GM18907 (cell line): Measurements from ENCODE around the gene MPHOSPH6.
"Not testable (repeated sequence)": the region's sequence is repeated elsewhere in the genome, so short reads cannot be mapped to it uniquely, and the experiment has no call there.

Experiments used
- ATAC-seq: cut with Tn5 transposase; IDR thresholded peaks from one replicate; pipeline ENCODE4 v1.9.1; 2021; ENCODE audit warnings: mild to moderate bottlenecking, moderate library complexity; ENCODE audit not compliant: unreplicated experiment

Gene MPHOSPH6, protein sequence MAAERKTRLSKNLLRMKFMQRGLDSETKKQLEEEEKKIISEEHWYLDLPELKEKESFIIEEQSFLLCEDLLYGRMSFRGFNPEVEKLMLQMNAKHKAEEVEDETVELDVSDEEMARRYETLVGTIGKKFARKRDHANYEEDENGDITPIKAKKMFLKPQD

DNA sequence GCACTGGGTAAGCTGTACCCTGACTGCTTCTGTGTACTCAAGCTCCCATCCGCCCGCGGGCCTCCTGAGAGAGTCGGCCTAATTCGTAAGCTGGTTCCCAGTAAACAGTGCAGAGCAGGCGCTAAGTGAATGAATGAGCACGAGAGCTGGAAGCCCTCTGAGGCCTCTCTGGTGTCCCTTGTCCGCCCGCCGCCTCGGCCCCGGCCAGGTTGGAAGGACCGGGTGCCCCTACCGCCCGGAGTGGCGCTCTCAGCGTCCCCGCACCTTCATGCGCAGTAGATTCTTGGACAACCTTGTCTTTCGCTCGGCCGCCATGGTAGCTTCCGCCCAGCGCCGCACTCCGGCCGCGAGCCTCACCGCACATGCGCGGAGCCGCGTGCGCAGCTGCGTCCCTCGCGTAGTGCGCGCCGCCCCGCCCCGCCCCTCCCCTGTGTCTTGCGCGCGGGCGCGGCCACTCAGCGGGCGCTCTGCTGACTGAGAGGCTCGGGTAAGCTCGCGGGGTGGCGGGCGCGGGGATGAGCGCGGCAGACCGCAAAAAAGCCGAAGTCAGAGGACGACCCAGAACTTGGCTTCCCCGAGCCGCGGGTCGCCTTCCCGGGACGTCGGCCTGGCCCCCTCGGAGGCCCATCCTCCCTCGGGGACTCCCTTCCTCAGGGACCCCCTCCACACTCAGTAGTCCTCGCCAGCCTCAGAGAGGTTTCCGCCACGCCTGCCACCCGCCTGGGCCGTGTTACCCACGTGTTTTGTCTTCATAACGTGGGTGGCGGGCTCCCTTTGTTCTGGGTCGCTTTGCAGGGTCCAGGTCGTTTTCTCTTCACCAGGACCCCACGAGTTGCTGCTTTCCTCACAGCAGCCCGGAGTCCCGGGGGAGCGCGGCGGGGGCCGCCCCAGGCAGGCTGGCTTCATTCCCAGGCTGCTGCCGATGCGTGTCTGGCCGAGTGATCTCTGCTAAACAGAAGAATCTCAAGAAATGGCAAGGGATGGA, at the start of gene MPHOSPH6:
Gene MPHOSPH6 (minus strand): TSS at position 364 of the 985 bp plus-strand sequence. CDS start 49 bp downstream, at position 315.
- ATAC-seq, result peak; percentile 95

DNA sequence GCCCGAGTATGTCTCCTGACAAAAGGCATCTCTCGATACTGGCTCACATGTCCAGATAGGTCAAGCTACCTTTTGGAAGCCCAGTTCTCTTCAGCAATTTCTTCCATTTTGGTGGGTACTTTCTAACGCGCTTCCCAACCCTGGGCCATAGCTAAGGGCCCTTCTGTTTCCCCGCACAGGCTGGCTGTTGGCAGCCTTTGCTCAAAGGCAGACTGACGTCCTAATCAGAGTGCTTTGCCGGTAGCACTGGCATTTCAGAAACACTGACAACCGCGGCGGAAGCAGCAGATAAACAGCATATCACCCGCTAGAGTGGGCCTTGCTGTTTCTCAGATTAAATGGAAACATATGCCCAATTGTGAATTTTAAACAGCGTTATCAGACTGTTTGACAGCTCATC, 49.3 kb upstream of the MPHOSPH6 start:
- no peak for ATAC-seq

DNA sequence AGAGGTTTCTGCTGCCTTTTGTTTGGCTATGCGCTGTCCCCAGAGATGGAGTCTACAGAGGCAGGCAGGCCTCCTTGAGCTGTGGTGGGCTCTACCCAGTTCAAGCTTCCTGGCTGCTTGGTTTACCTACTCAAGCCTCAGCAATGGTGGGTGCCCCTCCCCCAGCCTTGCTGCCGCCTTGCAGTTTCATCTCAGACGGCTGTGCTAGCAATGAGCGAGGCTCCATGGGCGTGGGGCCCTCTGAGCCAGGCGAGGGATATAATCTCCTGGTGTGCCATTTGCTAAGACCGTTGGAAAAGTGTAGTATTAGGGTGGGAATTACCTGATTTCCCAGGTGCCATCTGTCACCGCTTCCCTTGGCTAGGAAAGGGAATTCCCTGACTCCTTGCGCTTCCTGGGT, 39.3 kb upstream of the MPHOSPH6 start:
- ATAC-seq, result not testable (repeated sequence)

DNA sequence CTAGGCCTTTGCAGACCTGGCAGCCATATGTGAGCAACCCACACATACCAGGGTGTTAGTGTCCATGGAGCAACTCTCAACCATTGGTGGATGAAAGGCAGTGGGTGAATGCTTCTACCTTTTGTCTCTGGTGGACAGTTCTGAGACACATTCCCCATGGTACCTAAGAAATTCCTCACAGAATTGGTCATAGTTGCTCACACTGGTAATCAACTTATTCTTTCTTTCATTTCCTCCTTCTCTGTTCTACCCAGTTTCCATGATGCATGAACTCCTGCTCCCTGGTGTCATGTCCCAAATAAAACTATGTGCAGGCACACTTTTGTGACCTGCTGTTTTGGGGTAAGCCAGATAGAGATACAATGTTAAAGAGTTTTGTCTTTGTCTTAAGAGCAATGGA, 33.2 kb upstream of the MPHOSPH6 start:
- no peak for ATAC-seq

DNA sequence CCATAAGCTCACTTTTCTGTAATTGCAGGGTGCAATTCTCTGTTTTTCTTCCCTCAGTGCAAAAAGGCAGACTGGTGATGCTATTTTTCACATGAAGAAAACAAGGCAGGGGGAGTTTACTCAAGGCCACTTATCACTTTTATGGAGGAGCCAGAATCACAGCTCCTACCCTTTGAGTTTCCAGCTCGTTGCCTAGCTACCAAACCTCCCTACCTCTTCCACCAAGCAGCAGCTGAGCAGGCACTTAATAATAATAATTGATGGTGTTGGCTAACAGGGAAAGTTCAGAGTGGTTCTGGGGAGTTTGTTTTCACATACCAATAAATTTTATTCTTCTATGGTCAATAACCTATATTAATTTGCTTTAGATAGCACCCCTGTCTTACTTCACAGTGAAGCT, 31.9 kb upstream of the MPHOSPH6 start:
- no peak for ATAC-seq

DNA sequence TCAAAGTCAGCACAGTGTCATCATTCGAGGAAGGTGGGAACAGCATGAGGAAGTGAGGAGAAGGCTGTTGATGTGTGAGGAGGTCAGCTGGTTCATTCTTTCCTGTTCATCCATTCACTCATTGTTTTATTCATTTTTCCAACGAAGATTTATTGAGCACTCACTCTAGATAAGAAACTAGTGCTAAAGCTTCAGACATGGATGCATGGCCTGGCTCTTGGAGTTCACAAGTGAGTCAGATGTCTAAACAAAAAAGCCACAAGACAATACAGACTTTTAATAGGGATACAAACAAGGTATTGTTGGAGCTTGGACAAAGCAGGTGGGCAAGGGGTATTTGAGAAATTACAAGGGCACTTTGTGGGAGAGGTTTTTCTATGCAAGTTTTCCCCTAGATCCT, 31.3 kb upstream of the MPHOSPH6 start:
- no peak for ATAC-seq

DNA sequence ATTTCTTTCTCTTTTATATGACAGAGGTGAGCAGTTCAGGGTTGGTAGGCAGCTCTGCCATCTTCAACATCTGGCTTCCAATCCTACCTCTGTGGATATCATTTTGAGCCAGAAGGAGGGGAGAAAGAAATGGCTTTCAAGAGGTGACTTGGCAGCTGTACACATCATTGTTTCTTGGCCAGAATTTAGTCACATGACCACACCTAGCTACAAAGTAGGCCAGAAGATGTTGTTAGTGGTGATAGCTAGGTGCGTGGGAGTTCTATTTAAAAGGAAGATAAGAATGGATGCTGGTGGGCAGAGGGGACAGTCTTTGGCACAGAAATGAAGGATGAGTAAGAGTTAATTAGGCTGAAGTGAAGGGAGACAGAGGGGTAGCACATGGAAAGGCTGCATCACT, 29.2 kb upstream of the MPHOSPH6 start:
- no peak for ATAC-seq

DNA sequence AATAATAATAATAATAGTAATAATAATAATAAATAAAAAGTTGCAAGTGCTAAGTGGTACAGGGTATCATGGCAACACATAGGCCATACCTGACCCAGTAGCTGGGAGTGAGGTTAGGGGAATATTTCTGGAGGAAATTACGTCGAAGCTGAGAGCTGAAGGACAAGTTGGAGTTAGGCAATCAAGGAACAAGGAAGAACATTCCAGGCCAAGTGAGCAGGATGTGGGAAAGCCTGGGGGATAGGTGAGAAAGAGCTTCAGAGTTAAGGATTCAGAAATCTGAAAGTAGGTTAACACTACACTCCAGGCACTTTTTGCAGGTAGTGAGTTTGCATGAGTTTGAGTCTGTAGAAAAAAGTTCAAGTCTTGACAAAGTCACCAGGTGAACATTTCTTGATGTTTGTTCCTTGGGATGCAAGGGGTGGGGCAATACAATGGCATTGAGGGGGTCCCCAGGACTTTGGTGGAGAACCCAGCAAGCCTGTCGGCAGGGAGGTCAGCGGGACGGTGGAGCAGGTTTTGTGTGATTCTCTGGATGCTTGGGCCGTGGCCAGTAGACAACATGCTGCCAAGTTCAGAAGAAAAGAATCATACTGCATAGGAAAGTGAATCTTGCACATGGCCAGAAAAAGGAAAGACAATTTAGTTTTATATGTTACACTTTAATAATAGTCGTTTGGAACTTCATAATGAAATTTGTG, 27.7 kb upstream of the MPHOSPH6 start:
- no peak for ATAC-seq

DNA sequence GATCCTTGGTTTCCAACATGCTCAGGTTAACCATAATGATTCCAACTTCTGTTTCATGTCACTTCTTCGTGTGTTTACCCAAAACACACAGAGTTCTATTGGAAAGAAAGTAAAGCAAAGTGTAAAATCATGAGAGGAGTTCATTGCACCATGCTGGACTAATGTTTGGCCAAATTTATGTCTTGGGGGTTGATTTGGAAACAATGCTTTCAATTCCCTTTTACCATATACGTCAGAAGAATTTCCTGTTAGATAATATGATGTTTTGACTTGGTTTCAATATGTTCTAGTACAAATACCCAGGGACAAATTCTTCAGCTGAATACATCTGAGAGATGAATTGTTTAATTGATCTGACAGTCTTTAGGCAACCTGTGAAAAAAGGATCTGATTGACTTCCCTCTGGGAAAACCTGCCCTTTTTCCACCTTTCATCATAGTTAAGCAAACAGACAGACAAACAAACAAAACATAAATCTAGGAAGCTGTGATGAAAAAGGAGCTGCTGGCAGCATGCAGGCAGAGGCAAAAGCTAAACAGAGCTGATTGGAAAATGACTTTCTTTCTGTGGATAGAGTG, 26.0 kb upstream of the MPHOSPH6 start:
- no peak for ATAC-seq

DNA sequence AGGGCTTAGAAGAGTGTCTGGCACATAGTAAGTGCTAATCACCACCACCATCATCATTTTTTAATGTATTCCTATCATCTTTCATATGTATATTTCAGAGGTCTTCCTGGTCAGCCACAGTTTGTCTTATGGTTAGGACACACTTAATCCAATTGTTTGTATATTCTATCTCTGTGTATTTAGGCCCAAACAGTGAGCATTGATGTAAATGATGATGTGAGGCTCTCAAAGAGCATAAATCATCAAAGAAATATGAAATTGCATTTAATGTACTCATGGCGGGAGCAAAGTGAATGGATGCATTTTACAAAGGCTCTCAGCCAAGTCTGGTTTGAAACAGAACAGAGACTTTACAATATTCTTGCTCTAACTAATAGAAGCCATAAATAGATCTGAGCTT, 24.1 kb upstream of the MPHOSPH6 start:
- no peak for ATAC-seq

DNA sequence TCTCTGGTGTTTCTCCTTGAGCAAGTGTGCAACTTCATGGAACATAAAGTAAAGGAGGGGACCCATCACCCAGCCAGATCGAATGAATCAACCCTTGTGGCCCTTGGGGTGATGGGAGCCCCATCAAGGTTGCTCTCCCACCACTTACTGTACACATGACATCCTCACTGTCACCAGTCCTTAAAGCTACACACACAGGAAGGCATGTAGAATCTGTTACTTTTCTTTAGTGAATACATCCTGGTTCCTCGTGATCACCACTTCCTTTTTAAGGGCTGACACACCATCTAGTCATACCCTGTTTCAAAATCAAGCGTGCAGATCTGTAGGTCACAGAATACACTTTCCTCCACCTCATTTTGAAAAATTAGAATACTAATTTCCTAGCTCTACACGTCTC, 22.6 kb upstream of the MPHOSPH6 start:
- no peak for ATAC-seq

DNA sequence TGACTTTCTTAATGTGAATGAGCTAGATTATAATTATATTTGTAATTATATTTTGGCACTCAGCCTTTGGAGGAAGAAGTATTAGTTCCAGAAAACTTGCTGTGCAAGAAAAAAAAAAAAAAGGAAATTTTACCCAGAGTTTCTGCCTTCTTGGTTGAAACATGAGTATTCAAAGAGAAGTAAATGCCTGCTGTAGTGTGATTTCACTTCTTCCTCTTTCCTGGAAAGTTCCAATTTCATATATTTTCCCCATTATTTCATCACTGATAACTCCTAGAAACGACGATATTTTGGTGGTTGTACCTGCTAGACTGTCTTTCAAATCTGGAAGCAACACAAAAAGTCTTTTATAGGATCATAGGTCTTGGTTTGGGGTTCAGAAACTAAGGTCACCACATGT, 20.4 kb upstream of the MPHOSPH6 start:
- no peak for ATAC-seq

DNA sequence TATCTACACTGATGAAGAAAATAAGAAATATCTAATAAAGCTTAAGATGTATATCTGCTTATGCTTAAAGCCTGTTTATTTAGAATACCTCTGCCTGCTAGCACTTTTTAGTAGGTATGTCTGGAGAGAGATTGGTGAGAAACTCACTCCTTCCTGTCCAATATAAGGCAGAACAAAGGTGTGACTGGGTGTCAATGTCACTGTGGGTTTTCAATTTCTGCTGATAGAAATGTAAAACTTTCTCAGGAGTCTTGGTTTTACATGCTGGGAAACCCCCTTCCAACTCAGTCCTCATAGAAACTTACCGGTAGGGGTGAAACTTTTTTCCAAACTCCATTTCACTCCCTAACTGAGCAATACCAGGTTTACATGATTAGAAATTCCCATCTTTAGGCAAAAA, 17.8 kb upstream of the MPHOSPH6 start:
- no peak for ATAC-seq

DNA sequence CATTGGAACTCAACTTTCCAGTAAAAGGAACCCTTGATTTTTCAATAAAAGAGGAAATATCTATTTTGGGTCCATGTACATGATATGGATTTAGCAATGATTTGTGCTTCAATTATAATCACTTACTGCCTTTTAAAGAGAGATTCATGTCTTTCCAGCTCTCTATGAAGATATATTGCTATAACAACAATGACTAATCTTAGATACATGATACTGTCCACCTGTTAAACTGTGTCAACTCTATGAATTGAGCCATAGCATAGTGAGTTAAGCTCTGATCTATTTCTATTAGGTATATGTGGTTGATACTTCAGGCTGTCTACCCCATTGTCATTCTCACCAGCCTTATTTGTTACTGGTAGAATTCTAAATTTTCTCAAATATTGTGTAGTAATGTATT, 15.0 kb upstream of the MPHOSPH6 start:
- ATAC-seq, result no peak

DNA sequence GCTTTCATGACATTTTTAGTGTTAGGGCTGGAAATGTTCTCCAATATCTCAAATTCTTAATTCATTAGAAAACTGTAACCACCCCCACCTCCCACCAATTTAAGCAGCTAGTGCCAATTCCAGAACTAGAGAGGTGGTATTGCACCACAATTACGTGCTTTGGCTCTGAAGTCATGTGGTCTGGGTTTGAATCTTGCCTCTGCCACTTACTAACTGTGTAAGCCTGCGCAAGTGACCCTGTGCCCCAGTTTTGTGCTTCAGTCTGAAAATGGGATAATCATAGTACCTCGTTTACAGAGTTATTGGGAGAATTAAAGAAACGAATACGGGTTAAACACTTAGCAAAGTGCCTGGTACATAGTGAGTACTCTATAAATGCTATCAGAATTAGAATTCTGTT, 14.2 kb upstream of the MPHOSPH6 start:
- no peak for ATAC-seq

DNA sequence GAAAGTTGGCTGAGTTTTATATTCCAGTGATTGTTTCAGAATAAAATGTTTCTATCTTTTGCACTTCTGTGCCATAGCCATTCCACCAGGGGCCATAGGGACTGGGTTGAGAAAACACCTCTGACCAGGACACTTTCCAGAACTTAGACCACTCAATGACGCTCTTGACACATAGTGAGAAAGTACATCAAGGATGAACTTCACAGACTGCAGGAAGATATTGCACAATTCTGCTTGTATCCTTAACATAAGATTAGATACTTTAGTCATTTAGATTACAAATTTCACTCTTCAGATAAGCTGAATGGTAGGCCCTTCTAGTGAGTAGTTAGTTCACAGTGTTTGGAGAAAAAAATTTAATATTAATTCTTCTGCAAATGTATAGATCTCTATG, 13.0 kb upstream of the MPHOSPH6 start:
- ATAC-seq, result no peak

DNA sequence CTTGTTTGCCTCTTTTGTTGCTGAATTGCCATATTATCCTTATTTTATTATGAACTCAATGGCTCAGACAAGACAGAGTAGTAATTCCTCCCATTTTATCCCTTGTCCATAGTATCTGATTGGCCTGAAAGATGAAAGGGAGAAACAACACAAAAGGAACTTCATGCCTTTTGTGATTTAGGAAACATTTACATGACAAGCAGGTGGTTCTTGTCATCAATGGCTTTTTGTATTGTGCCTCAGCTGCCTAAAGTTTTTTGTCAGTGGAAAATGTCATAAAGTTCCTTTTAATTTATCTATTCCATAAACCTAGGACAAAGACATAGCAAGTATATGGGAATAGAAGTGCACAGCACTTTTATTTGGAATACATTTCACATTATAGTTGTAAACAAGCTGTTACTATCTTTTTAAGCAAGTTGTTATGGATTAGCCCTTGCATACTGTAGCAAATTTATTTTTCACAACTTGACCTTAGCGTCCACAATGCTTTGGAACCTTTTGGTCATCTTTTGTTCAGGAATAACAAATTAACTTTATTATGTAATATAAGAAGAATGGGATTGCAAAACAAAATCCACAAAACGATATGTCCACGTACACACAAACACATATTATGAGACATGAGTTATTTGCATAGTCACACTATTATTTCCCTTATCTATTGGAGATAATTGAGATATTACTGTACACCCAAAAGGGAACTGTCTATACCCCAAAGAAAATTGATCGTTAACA, 12.4 kb upstream of the MPHOSPH6 start:
- ATAC-seq, result no peak

DNA sequence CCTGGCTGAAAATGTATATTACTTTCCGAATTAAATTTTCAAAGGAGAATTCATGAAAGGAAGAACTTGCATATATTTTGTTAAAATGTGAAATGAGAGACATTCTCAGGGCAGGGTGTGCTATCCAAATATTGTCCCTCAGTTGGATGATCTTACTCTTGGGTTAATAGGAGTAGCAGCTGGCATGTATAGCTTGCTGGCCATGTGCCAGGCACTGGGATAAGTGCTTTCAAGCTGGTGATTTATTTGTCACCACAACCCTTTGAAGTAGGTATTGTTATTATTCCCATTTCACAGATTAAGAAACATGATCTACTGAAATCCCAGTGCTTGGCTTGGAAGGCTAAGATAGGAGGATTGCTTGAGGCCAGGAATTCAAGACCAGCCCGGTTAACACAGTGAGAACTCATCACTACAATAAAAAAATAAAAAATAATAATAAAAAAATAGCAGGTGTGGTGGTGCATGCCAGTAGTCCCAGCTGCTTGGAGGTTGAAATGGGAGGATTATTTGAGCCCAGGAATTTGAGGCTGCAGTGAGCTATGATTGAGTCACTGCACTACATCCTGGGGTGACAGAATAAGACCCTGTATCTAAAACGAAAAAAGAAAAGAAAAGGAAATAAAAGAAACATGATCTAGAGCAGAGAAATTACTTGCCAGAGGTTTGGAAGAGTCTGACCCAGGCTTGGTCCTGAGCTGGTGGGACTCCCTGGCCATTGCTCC, 11.6 kb upstream of the MPHOSPH6 start:
- ATAC-seq, result no peak

DNA sequence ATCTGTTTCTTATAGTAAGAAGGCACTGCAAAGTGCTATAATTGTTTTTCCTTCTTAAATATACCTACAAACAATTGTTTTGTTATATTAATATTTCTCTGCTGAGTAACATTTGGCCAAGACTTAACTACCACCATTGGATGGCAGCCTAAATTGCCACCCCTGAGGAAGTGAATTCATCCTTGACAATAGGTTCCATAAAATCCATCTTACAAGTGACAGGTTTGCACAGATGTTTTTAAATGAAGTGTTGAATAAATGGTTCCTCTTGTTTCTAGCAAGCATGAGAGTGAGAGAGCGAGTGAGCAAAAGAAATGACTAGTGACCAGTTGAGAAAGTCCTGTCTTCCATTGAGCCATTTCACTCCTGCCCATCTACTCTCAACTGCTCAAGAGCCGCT, 8.3 kb upstream of the MPHOSPH6 start:
- no peak for ATAC-seq

DNA sequence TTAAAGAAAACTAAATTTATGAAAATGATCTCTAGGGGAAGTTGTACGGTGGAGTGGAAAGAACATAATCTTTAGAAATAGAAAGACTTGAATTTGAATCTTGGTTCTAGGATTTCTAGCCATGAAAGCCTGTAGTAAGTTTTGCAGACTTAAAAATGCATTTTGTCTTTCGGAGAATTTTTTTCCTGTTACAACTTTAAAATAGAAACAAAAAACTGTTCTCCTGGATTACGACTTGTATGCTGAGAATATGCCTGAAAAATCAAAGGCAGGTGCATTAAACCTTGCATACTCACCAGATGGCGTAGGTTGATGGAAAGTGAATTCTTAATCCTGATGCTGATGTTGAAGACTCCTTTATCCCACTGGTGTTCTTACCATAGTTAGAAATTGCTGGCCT, 7.5 kb upstream of the MPHOSPH6 start:
- no peak for ATAC-seq
